ENCODE measurements around the gene VEPH1.

The VEPH1 gene

DNA sequence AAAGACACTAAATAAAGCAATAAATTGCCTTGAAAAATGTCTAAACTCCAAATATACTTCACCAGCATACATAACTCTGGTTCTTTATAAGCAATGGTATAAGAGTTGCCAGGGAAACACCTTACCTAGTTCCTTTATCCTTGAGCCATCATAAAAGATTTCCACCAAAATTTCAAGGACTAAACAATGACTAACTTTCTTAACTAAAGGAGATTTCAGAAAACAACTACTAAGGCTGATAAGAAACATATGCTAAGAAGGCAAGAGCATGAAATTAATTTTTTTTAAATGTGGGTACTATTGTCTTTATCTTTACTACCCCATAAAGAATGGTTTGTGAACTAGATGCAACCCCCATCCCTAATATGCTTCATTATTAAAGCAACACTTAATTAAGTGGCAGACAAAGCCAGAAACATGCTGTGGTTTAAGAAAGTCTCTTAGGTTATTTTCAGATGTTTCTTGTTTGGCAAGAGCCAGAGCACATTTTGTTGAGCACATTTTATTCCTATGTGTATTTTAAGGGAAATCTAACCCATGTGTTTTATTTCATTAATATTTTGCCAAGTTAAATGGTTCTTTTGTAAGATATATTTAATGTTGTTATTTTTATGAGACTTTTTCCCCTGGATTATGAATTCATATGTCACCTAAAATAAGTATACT, 17.4 kb upstream of the VEPH1 start:
- Histone ChIP-seq H3K9me3 (ENCODE audit: low read length) (no peaks in the 10 kb centered on the region), H3K27me3 (ENCODE audit: control insufficient read depth in 1 of 2, insufficient read depth in 2 of 2, low read length in 2 of 2) (no peaks in the 10 kb centered on the region), H3K36me3 (ENCODE audit: insufficient read depth, low read length) (no peaks in the 10 kb centered on the region), H3K9ac (ENCODE audit: low read length) (no peak overlapping the region), H3K27ac (ENCODE audit: low read depth, low read length) (peak overlapping the region; percentile 1), H3K4me3 (ENCODE audit: low read depth in 1 of 2, low read length in 2 of 2) (no peak overlapping the region), H3K4me1 (ENCODE audit: insufficient read depth, low read length) (no peaks in the 10 kb centered on the region)

DNA sequence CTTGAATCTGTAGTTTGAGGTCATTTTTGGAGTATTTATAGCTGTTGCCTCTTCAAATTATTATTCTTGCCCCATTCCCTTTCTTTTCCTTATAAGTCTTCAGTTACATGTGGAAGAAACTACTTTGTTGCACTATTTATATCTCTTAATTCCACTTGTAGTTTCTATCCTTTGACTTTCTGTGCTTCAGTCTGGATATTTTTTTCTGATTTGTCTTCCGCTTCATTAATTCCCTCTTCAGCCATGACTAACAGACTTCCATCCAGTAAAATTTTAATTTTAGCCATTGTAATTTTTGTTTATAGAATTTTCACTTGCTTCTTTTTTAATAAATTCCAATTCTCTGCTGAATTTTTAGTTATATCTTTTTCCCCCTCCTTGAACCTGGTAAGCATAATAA, 15.7 kb upstream of the VEPH1 start:
- Histone ChIP-seq H3K4me3 (ENCODE audit: low read depth in 1 of 2, low read length in 2 of 2) (no peak overlapping the region), H3K9ac (ENCODE audit: low read length) (no peak overlapping the region), H3K36me3 (ENCODE audit: insufficient read depth, low read length) (no peaks in the 10 kb centered on the region), H3K4me1 (ENCODE audit: insufficient read depth, low read length) (no peaks in the 10 kb centered on the region), H3K27me3 (ENCODE audit: control insufficient read depth in 1 of 2, insufficient read depth in 2 of 2, low read length in 2 of 2) (no peaks in the 10 kb centered on the region), H3K27ac (ENCODE audit: low read depth, low read length) (no peak overlapping the region), H3K9me3 (ENCODE audit: low read length) (no peaks in the 10 kb centered on the region)

DNA sequence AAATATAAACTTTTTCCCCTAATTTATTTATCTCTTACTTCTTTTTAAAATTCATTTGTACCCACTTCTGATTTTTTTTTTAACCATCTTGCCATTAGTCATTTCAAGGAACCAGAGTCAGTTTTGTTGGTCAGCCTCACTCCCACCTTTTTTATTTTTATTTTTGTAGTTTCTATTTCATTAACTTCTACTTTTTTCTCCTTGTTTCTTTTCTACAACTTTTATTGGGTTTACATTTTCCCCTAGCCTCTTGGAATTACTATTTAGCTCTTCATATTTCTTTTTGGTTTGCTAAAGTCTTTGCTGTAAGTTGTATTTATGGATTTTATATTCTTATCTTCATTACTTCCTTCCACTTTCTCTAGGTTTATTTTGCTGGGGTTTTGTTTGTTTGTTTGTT, 13.7 kb upstream of the VEPH1 start:
- Histone ChIP-seq H3K9me3 (ENCODE audit: low read length) (no peaks in the 10 kb centered on the region), H3K4me1 (ENCODE audit: insufficient read depth, low read length) (no peaks in the 10 kb centered on the region)

DNA sequence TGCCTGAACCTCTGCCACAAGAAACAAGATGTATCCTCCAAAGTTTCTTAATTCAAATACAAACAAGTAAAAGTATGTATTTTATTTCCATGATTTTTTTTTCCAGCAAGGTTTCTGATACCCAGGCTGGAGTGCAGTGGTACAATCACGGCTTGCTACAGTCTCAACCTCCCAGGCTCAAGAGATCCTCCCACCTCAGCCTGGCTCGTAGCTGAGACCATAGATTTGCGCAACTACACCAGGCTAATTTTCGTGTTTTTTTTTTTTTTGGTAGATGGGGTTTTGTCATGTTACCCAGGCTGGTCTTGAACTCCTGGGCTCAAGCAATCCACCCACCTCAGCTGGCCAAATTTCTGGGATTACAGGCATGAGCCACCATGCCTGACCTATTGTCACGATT, 12.2 kb upstream of the VEPH1 start:
- Histone ChIP-seq H3K4me1 (ENCODE audit: insufficient read depth, low read length) (no peaks in the 10 kb centered on the region), H3K36me3 (ENCODE audit: insufficient read depth, low read length) (no peaks in the 10 kb centered on the region)

More for the DNA sequence above, 13.7 kb upstream of the VEPH1 start:
- Histone ChIP-seq H3K36me3 (ENCODE audit: insufficient read depth, low read length) (no peaks in the 10 kb centered on the region), H3K27me3 (ENCODE audit: control insufficient read depth in 1 of 2, insufficient read depth in 2 of 2, low read length in 2 of 2) (no peaks in the 10 kb centered on the region), H3K9ac (ENCODE audit: low read length) (no peak overlapping the region), H3K27ac (ENCODE audit: low read depth, low read length) (no peak overlapping the region), H3K4me3 (ENCODE audit: low read depth in 1 of 2, low read length in 2 of 2) (no peak overlapping the region)

DNA sequence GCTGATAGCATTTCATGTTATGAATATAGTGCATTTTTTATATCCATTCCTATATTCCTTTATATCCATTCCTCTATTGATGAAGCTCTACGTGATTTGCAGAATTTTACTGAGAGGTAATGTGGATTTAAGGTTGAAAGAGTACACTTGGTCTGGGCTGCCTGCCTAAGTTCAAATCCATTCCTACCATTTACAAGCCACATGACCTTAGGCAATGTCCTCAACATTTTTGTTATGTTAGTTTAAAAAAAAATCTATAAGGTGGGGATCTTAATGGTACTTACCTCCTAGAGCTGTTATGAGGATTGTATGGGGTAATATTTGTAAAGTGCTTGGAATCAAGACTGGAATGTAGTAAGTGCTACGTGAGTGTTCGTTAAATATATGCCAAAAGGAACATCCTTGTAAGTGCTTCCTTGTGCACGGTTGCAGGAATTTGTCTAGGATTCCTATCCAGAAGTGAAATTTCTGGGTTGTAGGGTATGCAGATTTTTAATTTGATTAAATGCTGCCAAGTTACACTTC, 11.2 kb upstream of the VEPH1 start:
- Histone ChIP-seq H3K4me1 (ENCODE audit: insufficient read depth, low read length) (no peaks in the 10 kb centered on the region), H3K9me3 (ENCODE audit: low read length) (no peaks in the 10 kb centered on the region), H3K9ac (ENCODE audit: low read length) (no peak overlapping the region), H3K4me3 (ENCODE audit: low read depth in 1 of 2, low read length in 2 of 2) (no peak overlapping the region), H3K27me3 (ENCODE audit: control insufficient read depth in 1 of 2, insufficient read depth in 2 of 2, low read length in 2 of 2) (no peaks in the 10 kb centered on the region), H3K36me3 (ENCODE audit: insufficient read depth, low read length) (no peaks in the 10 kb centered on the region), H3K27ac (ENCODE audit: low read depth, low read length) (no peak overlapping the region)

More for the DNA sequence above, 12.2 kb upstream of the VEPH1 start:
- H3K9me3 ChIP-seq (ENCODE audit: low read length) = no peaks in the 10 kb centered on the region
- no peak overlapping the region for H3K4me3 ChIP-seq (ENCODE audit: low read depth in 1 of 2, low read length in 2 of 2)
- H3K9ac ChIP-seq (ENCODE audit: low read length) = no peak overlapping the region
- no peaks in the 10 kb centered on the region for H3K27me3 ChIP-seq (ENCODE audit: control insufficient read depth in 1 of 2, insufficient read depth in 2 of 2, low read length in 2 of 2)
- H3K27ac ChIP-seq (ENCODE audit: low read depth, low read length) = no peak overlapping the region

DNA sequence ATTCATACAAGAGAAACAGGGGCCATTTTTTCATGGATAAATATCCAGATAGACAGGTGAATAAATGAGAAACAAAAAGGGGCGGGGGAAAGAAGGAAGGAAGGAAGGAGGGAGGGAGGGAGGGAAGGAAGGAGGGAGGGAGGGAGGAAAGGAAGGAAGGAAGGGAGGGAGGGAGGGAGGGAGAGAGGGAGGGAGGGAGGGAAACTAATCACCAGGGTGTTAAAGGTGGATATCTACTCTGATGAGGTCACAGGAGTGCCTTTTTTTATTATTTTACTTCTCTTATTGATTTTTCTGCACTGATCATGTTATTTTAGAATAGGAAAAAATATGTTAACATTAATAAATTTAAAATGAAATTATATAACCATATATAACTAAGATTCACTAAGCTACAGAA, 10.4 kb upstream of the VEPH1 start:
- H3K4me3 ChIP-seq (ENCODE audit: low read depth in 1 of 2, low read length in 2 of 2) = no peak overlapping the region
- no peaks in the 10 kb centered on the region for H3K36me3 ChIP-seq (ENCODE audit: insufficient read depth, low read length)
- H3K9me3 ChIP-seq (ENCODE audit: low read length) = no peaks in the 10 kb centered on the region
- no peaks in the 10 kb centered on the region for H3K4me1 ChIP-seq (ENCODE audit: insufficient read depth, low read length)
- H3K27ac ChIP-seq (ENCODE audit: low read depth, low read length) = no peak overlapping the region
- no peak overlapping the region for H3K9ac ChIP-seq (ENCODE audit: low read length)
- H3K27me3 ChIP-seq (ENCODE audit: control insufficient read depth in 1 of 2, insufficient read depth in 2 of 2, low read length in 2 of 2) = no peaks in the 10 kb centered on the region

DNA sequence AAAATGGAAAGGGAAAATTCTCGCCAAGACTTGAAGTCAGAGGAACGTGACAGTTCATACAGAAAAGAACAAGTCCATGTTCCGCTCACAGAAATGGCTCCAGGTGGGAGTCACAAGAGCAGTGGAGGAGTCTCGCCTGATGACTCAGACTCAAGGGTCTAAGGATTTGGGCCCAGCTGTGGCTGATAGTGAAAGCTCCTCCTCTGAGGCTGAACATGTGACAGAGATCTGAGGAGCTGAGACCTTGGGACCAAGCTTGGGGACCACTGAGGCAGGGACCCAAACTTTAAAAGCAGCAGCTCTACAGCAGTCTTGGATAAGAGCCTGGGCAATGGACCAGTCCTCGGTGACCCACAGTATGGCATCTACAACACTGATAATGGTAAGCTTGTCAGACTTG, 9.3 kb upstream of the VEPH1 start:
- Histone ChIP-seq H3K4me1 (ENCODE audit: insufficient read depth, low read length) (no peaks in the 10 kb centered on the region), H3K4me3 (ENCODE audit: low read depth in 1 of 2, low read length in 2 of 2) (no peak overlapping the region), H3K27me3 (ENCODE audit: control insufficient read depth in 1 of 2, insufficient read depth in 2 of 2, low read length in 2 of 2) (no peaks in the 10 kb centered on the region), H3K36me3 (ENCODE audit: insufficient read depth, low read length) (no peaks in the 10 kb centered on the region), H3K9me3 (ENCODE audit: low read length) (no peaks in the 10 kb centered on the region), H3K9ac (ENCODE audit: low read length) (no peak overlapping the region), H3K27ac (ENCODE audit: low read depth, low read length) (no peak overlapping the region)

DNA sequence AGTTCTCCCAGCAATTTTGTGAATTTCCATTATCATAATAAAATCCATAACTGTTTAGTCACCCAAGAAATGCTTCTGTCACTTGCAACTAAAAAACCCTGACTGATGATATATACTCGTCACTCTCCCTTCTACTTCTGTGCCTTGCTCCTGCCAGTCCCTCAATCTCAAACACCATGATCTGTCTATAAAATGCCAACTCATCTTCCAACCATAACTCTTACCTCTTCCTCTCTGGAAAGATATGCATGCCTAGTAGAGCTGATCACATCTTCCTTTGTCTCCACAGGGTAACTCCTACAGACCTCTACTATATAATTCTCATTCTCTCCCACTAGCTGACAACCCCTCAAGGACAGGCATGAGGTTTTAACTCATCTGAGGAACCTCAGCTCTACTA, 5.2 kb upstream of the VEPH1 start:
- Histone ChIP-seq H3K27ac (ENCODE audit: low read depth, low read length) (no peak overlapping the region), H3K9me3 (ENCODE audit: low read length) (no peaks in the 10 kb centered on the region), H3K4me3 (ENCODE audit: low read depth in 1 of 2, low read length in 2 of 2) (no peak overlapping the region), H3K4me1 (ENCODE audit: insufficient read depth, low read length) (no peaks in the 10 kb centered on the region), H3K27me3 (ENCODE audit: control insufficient read depth in 1 of 2, insufficient read depth in 2 of 2, low read length in 2 of 2) (no peaks in the 10 kb centered on the region), H3K9ac (ENCODE audit: low read length) (no peak overlapping the region), H3K36me3 (ENCODE audit: insufficient read depth, low read length) (no peaks in the 10 kb centered on the region)

DNA sequence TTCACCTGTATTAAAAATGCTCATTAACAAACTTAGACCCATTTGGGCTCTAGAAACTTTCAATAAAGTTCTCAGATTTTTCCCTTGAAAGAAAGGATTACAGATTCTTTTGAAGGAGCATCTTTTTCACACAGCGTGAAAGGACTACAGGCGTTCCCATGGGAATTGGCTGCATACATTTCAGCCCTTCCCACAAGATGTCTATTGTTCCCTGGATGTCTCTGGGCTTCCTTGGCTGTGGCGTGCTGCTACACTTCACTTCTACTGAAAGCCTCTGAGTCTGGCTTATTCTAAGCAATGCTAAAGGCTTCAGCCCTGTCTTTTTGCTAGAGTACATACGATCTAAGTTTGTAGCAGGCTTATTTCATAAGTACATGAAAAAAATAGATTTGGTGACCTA, 1.4 kb downstream of the VEPH1 start:
- Histone ChIP-seq H3K27ac (ENCODE audit: low read depth, low read length) (no peak overlapping the region), H3K4me3 (ENCODE audit: low read depth in 1 of 2, low read length in 2 of 2) (no peak overlapping the region), H3K27me3 (ENCODE audit: control insufficient read depth in 1 of 2, insufficient read depth in 2 of 2, low read length in 2 of 2) (no peaks in the 10 kb centered on the region), H3K9ac (ENCODE audit: low read length) (no peak overlapping the region), H3K4me1 (ENCODE audit: insufficient read depth, low read length) (peaks cover 17% of the 10 kb centered on the region), H3K9me3 (ENCODE audit: low read length) (no peaks in the 10 kb centered on the region), H3K36me3 (ENCODE audit: insufficient read depth, low read length) (no peaks in the 10 kb centered on the region)

DNA sequence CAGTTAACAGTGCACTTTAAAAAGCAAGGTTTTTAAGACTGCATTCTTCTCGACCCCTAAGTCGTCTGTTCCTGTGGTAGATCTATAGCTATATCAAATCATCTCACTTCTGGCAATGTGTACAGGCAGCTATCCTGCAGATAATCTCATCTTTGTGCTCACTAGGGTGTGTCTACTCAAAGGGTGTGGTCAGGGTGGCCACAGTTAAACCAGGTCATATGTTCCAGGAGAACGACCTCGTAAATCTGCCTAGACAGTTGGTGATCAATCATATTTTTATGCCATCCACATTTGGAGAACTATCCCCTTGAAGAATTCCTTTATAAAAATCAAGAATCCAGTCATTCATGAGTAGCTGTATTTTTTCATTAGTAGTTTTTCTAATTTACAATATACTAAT, 3.0 kb downstream of the VEPH1 start:
- Histone ChIP-seq H3K27ac (ENCODE audit: low read depth, low read length) (no peak overlapping the region), H3K27me3 (ENCODE audit: control insufficient read depth in 1 of 2, insufficient read depth in 2 of 2, low read length in 2 of 2) (no peaks in the 10 kb centered on the region), H3K9me3 (ENCODE audit: low read length) (no peaks in the 10 kb centered on the region)

DNA sequence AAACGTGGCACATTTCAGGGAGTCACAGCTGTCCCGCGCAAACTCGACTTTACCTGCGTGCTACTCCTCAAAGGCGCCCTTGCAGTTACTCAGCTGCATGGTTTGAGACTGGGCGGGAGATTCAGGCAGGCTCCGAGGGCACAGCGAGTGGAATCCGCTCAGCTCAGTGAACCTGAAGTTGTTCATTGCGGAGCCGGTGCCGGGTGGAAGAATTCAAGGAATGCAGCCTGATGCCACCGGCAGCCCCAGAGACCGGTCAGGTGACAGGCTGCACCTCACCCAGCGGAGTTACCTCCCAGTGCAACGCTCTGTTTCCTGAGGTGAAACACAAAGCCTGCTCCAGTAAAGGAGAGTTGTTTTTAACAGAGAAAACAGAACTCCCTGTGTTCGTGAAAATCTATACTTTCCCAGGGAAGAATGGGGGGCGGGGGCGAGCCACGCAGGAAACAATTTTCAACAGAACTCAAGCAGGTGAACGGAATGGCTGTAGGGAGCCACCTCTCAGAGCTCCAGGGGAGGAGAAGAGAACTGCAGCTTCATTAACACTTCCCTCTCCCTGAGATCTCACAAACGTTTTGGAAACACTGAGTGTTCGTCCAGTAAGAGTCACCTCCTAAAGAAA, 3.8 kb downstream of the VEPH1 start:
- H3K4me3 ChIP-seq (ENCODE audit: low read depth in 1 of 2, low read length in 2 of 2) = peak overlapping the region in 1 of 2 donors; percentile 49

More for the DNA sequence above, 3.0 kb downstream of the VEPH1 start:
- peak overlapping the region in 1 of 2 donors; percentile 49 for H3K4me3 ChIP-seq (ENCODE audit: low read depth in 1 of 2, low read length in 2 of 2)
- no peak overlapping the region for H3K9ac ChIP-seq (ENCODE audit: low read length)
- no peaks in the 10 kb centered on the region for H3K36me3 ChIP-seq (ENCODE audit: insufficient read depth, low read length)
- peaks cover 17% of the 10 kb centered on the region for H3K4me1 ChIP-seq (ENCODE audit: insufficient read depth, low read length)

DNA sequence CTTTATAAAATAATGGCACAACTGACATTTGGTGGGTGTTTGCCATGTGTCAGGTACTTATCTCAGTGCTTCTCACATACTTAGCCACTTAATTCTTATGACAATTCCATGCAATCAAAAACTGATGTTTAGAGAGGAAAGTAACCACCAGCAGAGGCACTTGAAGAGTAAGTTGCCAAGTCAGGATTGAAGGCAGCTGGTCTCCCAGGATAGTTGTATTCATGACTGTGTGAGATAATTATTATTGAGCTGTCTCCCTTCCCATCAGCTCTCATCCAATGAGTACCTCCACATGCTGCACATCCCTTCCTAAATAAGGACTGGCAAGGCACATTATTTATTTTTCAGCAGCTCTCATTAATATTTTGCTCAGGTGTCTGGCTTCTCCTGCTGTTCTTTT, 4.8 kb downstream of the VEPH1 start:
- no peak overlapping the region for H3K27ac ChIP-seq (ENCODE audit: low read depth, low read length)
- H3K36me3 ChIP-seq (ENCODE audit: insufficient read depth, low read length) = no peaks in the 10 kb centered on the region
- no peak overlapping the region for H3K9ac ChIP-seq (ENCODE audit: low read length)
- no peak overlapping the region for H3K4me3 ChIP-seq (ENCODE audit: low read depth in 1 of 2, low read length in 2 of 2)
- H3K4me1 ChIP-seq (ENCODE audit: insufficient read depth, low read length) = peaks cover 17% of the 10 kb centered on the region
- no peaks in the 10 kb centered on the region for H3K9me3 ChIP-seq (ENCODE audit: low read length)
- H3K27me3 ChIP-seq (ENCODE audit: control insufficient read depth in 1 of 2, insufficient read depth in 2 of 2, low read length in 2 of 2) = no peaks in the 10 kb centered on the region

More for the DNA sequence above, 3.8 kb downstream of the VEPH1 start:
- no peaks in the 10 kb centered on the region for H3K9me3 ChIP-seq (ENCODE audit: low read length)
- H3K4me1 ChIP-seq (ENCODE audit: insufficient read depth, low read length) = peaks cover 17% of the 10 kb centered on the region
- H3K36me3 ChIP-seq (ENCODE audit: insufficient read depth, low read length) = no peaks in the 10 kb centered on the region
- H3K27ac ChIP-seq (ENCODE audit: low read depth, low read length) = no peak overlapping the region
- no peaks in the 10 kb centered on the region for H3K27me3 ChIP-seq (ENCODE audit: control insufficient read depth in 1 of 2, insufficient read depth in 2 of 2, low read length in 2 of 2)
- no peak overlapping the region for H3K9ac ChIP-seq (ENCODE audit: low read length)
